Caco-2 (cell line): ENCODE measurements around the gene TMEM59L. TPM values are rescaled to one million over a fixed set of nuclear protein-coding genes. Genes with fewer than 3 reads are reported as not detected.

Experiments used
- BruUV-seq: library from RNA; stranded (reverse); fragments of 400-500 nt; replicated peaks from 2 replicates; lab custom pipeline; 2021; lab: Mats Ljungman, UMichigan
- CTCF ChIA-PET: fragments of 300-600 bp; sonication (Branson Sonifier 250); formaldehyde crosslinking; loops from one replicate; lab custom pipeline; 2022; ENCODE audit warnings: antibody characterized with exemption; lab: Charles Lee
- POLR2A ChIA-PET: fragments of 300-600 bp; sonication (Branson Sonifier 250); formaldehyde crosslinking; loops from one replicate; lab custom pipeline; 2022; ENCODE audit warnings: antibody characterized with exemption; lab: Charles Lee
- DNase-seq, 2 experiments: peaks; one replicate each; pipeline versions ENCODE4 v3.0.0 to v3.0.0-alpha.2; 2020 to 2022
- H3K27me3 ChIP-seq: replicated peaks from 2 replicates; pipeline ENCODE4 v1.6.0; 2011; ENCODE audit warnings: low read length; ENCODE audit not compliant: control insufficient read depth, insufficient read depth
- H3K36me3 ChIP-seq: 2 replicates; pipeline ENCODE4 v1.5.1; 2011; ENCODE audit warnings: low read length; ENCODE audit not compliant: control insufficient read depth, insufficient read depth
- H3K4me1 ChIP-seq: fragments of 250-450 bp; sonication (Bioruptor Pico); 2 replicates; pipeline ENCODE4 v1.5.1; 2020; ENCODE audit warnings: mild to moderate bottlenecking
- H3K4me3 ChIP-seq: 2 replicates; pipeline ENCODE4 v1.5.1; 2011; ENCODE audit warnings: low read depth, mild to moderate bottlenecking, control low read depth, low read length
- H3K9me3 ChIP-seq: fragments of 250-450 bp; sonication (Bioruptor Pico); 2 replicates; pipeline ENCODE4 v1.5.1; 2020; ENCODE audit warnings: mild to moderate bottlenecking, moderate library complexity
- H3K27ac Mint-ChIP-seq: one replicate; pipeline ENCODE4 v1.8.0; 2022; ENCODE audit warnings: mixed read lengths; ENCODE audit not compliant: unreplicated experiment
- H3K27me3 Mint-ChIP-seq: one replicate; pipeline ENCODE4 v1.8.0; 2022; ENCODE audit warnings: mixed read lengths; ENCODE audit not compliant: insufficient read depth, unreplicated experiment
- H3K36me3 Mint-ChIP-seq: one replicate; pipeline ENCODE4 v1.8.0; 2022; ENCODE audit warnings: mild to moderate bottlenecking, mixed read lengths; ENCODE audit not compliant: insufficient read depth, unreplicated experiment
- H3K4me1 Mint-ChIP-seq: one replicate; pipeline ENCODE4 v1.8.0; 2022; ENCODE audit warnings: low read depth, mixed read lengths; ENCODE audit not compliant: unreplicated experiment
- H3K4me3 Mint-ChIP-seq: one replicate; pipeline ENCODE4 v1.8.0; 2022; ENCODE audit warnings: mild to moderate bottlenecking, moderate library complexity, mixed read lengths; ENCODE audit not compliant: unreplicated experiment
- H3K9me3 Mint-ChIP-seq: one replicate; pipeline ENCODE4 v1.8.0; 2022; ENCODE audit warnings: mixed read lengths; ENCODE audit not compliant: unreplicated experiment
- CTCF ChIP-seq, 2 experiments: fragments of 200-600 bp in 1 of 2; IDR thresholded peaks; 1 replicate in 1 of 2; 2 replicates in 1 of 2; pipeline versions ENCODE4 v1.5.1 to v1.8.0; 2011 to 2022; ENCODE audit warnings: antibody characterized with exemption in 1 of 2, control low read depth in 1 of 2, inconsistent platforms in 1 of 2, low read depth in 1 of 2, low read length in 1 of 2, mild to moderate bottlenecking in 1 of 2, moderate library complexity in 1 of 2; ENCODE audit not compliant: insufficient read depth in 1 of 2, severe bottlenecking in 1 of 2, unreplicated experiment in 1 of 2
- intact Hi-C: fragments of 100-400 bp; cut with micrococcal nuclease; formaldehyde crosslinking; loops from one replicate; pipeline ENCODE4 v1.10.0; 2022; ENCODE audit not compliant: unreplicated experiment
- total RNA-seq: library from RNA; stranded (reverse); gene quantifications from 2 replicates; pipeline ENCODE4 v1.2.3, GENCODE V29; 2022

TMEM59L gene
- total RNA-seq, 1 experiment from 2014 or later = 0.25 TPM

- Mint-ChIP-seq H3K9me3 (no peaks in the 10 kb centered on the region), H3K27me3 (no peaks in the 10 kb centered on the region), H3K4me3 (peak overlapping the region; percentile 58), H3K4me1 (peaks cover 7% of the 10 kb centered on the region), H3K27ac (peak overlapping the region; percentile 46), H3K36me3 (peaks cover 10% of the 10 kb centered on the region)
- no peaks in the 10 kb centered on the region for H3K9me3 ChIP-seq
- no peaks in the 10 kb centered on the region for H3K27me3 ChIP-seq
- CTCF ChIA-PET = interaction anchor here (0.5 to 1.2 kb wide), 11 partner anchors 23 to 253 kb away, joined by 3 to 17 read pairs (median 4); partner anchors contain the start of gene KXD1
- no peaks in the 10 kb centered on the region for H3K36me3 ChIP-seq
- peak overlapping the region; percentile 42 for H3K4me3 ChIP-seq
- intact Hi-C loops = loop anchor here (1.0 kb wide), 1 partner anchor 78 kb away; no protein-coding TSS in a partner anchor
- TF ChIP-seq CTCF (IDR thresholded peaks at IDR 0.05; ENCODE audit: insufficient read depth in 1 of 2, low read depth in 1 of 2, low read length in 1 of 2, severe bottlenecking in 1 of 2, unreplicated experiment in 1 of 2) = peak; percentile 53 to 90
- BruUV-seq = no TSS peak
- DNase-seq = peak; percentile 58 to 84
- POLR2A ChIA-PET = interaction anchor here (0.7 kb wide), 1 partner anchor 43 kb away, joined by 10 read pairs; no protein-coding TSS in a partner anchor
- H3K4me1 ChIP-seq = peaks cover 4% of the 10 kb centered on the region; the same call in 1 of the 2 replicates
Observed at GRCh38 chr19:18594096-18594823, 18.4 kb upstream of the TMEM59L start.

- BruUV-seq = no TSS peak
- Histone ChIP-seq H3K4me3 (peak overlapping the region; percentile 38), H3K9me3 (no peaks in the 10 kb centered on the region), H3K36me3 (no peaks in the 10 kb centered on the region), H3K4me1 (peaks cover 4% of the 10 kb centered on the region; the same call in 1 of the 2 replicates), H3K27me3 (no peaks in the 10 kb centered on the region)
- Mint-ChIP-seq H3K36me3 (peaks cover 10% of the 10 kb centered on the region), H3K27me3 (no peaks in the 10 kb centered on the region), H3K4me3 (peak overlapping the region; percentile 58), H3K27ac (peak overlapping the region; percentile 46), H3K4me1 (peaks cover 7% of the 10 kb centered on the region), H3K9me3 (no peaks in the 10 kb centered on the region)
- POLR2A ChIA-PET = no interaction called here
- TF ChIP-seq CTCF (IDR thresholded peaks at IDR 0.05; ENCODE audit: insufficient read depth in 1 of 2, low read depth in 1 of 2, low read length in 1 of 2, severe bottlenecking in 1 of 2, unreplicated experiment in 1 of 2) = no peak
- CTCF ChIA-PET = interaction anchor here (1.0 kb wide), 2 partner anchors 106 to 120 kb away, joined by 4 to 6 read pairs; no protein-coding TSS in a partner anchor
- intact Hi-C loops = loop anchor here (1.0 kb wide), 1 partner anchor 77 kb away; no protein-coding TSS in a partner anchor
- no peak for DNase-seq
Observed at GRCh38 chr19:18594824-18595373, 17.8 kb upstream of the TMEM59L start.

- Histone ChIP-seq H3K36me3 (no peaks in the 10 kb centered on the region), H3K4me3 (no peak overlapping the region), H3K9me3 (no peaks in the 10 kb centered on the region), H3K4me1 (peaks cover 4% of the 10 kb centered on the region; the same call in 1 of the 2 replicates), H3K27me3 (no peaks in the 10 kb centered on the region)
- no peak for DNase-seq
- POLR2A ChIA-PET = no interaction called here
- no peaks in the 10 kb centered on the region for H3K9me3 Mint-ChIP-seq
- TF ChIP-seq CTCF (IDR thresholded peaks at IDR 0.05; ENCODE audit: insufficient read depth in 1 of 2, low read depth in 1 of 2, low read length in 1 of 2, severe bottlenecking in 1 of 2, unreplicated experiment in 1 of 2) = no peak
- no peaks in the 10 kb centered on the region for H3K27me3 Mint-ChIP-seq
- no peak overlapping the region for H3K27ac Mint-ChIP-seq
- peaks cover 7% of the 10 kb centered on the region for H3K4me1 Mint-ChIP-seq
- BruUV-seq = no TSS peak
- peaks cover 10% of the 10 kb centered on the region for H3K36me3 Mint-ChIP-seq
- CTCF ChIA-PET = no interaction called here
- peak overlapping the region; percentile 49 for H3K4me3 Mint-ChIP-seq
- intact Hi-C loops = no loop called here
Observed at GRCh38 chr19:18595475-18595874, 17.2 kb upstream of the TMEM59L start.
